HepG2 (cell line): ENCODE results near the gene TLR5. TPM values are rescaled to one million over a fixed set of nuclear protein-coding genes. Genes with fewer than 3 reads are reported as not detected.

Experiments used
- CBX2 ChIP-seq, 2 experiments: fragments of 200-600 bp in 1 of 2; sonication (generic); formaldehyde crosslinking in 1 of 2; IDR thresholded peaks; 2 replicates each; pipeline versions ENCODE4 v1.7.0 to v1.8.1; 2018 to 2022; ENCODE audit warnings: low read depth in 2 of 2, low read length in 1 of 2, mild to moderate bottlenecking in 1 of 2, missing genetic modification reagents in 1 of 2
- CREM ChIP-seq, 2 experiments: sonication (generic) in 1 of 2; formaldehyde crosslinking in 1 of 2; IDR thresholded peaks; 2 replicates each; pipeline versions ENCODE4 v1.4.0 to v1.6.1; 2016 to 2020; ENCODE audit warnings: antibody characterized with exemption in 1 of 2, mild to moderate bottlenecking in 1 of 2, missing genetic modification reagents in 1 of 2
- JDP2 ChIP-seq: sonication (generic); formaldehyde crosslinking; IDR thresholded peaks from 2 replicates; pipeline ENCODE4 v1.8.1; 2022; ENCODE audit warnings: missing genetic modification reagents, borderline replicate concordance
- KDM3A ChIP-seq: IDR thresholded peaks from 2 replicates; pipeline ENCODE4 v1.6.1; 2018; ENCODE audit warnings: low read depth, missing compliant biosample characterization
- PLRG1 ChIP-seq: fragments of 450-650 bp; conservative IDR thresholded peaks from 2 replicates; pipeline ENCODE4 v1.6.1; 2016
- RNF2 ChIP-seq: fragments of 450-650 bp; conservative IDR thresholded peaks from 2 replicates; pipeline ENCODE4 v1.6.1; 2016; ENCODE audit warnings: low read depth
- SNAPC4 ChIP-seq: sonication (generic); formaldehyde crosslinking; IDR thresholded peaks from 2 replicates; pipeline ENCODE4 v1.4.0; 2020; ENCODE audit warnings: mild to moderate bottlenecking, missing genetic modification reagents
- STAG1 ChIP-seq: sonication (generic); formaldehyde crosslinking; IDR thresholded peaks from 2 replicates; pipeline ENCODE4 v1.4.0; 2020; ENCODE audit warnings: missing genetic modification reagents
- TARDBP ChIP-seq: sonication (generic); formaldehyde crosslinking; IDR thresholded peaks from 2 replicates; pipeline ENCODE4 v1.8.0; 2022; ENCODE audit warnings: mild to moderate bottlenecking, missing genetic modification reagents
- USF2 ChIP-seq, 2 experiments: sonication (generic) in 1 of 2; formaldehyde crosslinking in 1 of 2; IDR thresholded peaks; 2 replicates each; pipeline versions ENCODE4 v1.5.1 to v1.6.1; 2011 to 2020; ENCODE audit warnings: borderline replicate concordance in 1 of 2, low read depth in 1 of 2, low read length in 1 of 2, mild to moderate bottlenecking in 1 of 2, missing genetic modification reagents in 1 of 2, moderate library complexity in 1 of 2
- ZNF101 ChIP-seq: sonication (generic); formaldehyde crosslinking; IDR thresholded peaks from 2 replicates; pipeline ENCODE4 v1.4.0; 2020; ENCODE audit warnings: mild to moderate bottlenecking, low read depth, missing genetic modification reagents, borderline replicate concordance
- ZNF121 ChIP-seq: sonication (generic); formaldehyde crosslinking; IDR thresholded peaks from 2 replicates; pipeline ENCODE4 v1.5.0; 2020; ENCODE audit warnings: mild to moderate bottlenecking, missing genetic modification reagents
- ZNF205 ChIP-seq: IDR thresholded peaks from 2 replicates; pipeline ENCODE4 v1.6.1; 2018; ENCODE audit warnings: missing biosample characterization, missing genetic modification reagents
- ZNF329 ChIP-seq: sonication (generic); formaldehyde crosslinking; IDR thresholded peaks from 2 replicates; pipeline ENCODE4 v1.9.0; 2021; ENCODE audit warnings: low read depth, mild to moderate bottlenecking, missing genetic modification reagents
- ZNF556 ChIP-seq: sonication (generic); formaldehyde crosslinking; IDR thresholded peaks from 2 replicates; pipeline ENCODE4 v1.4.0; 2020; ENCODE audit warnings: mild to moderate bottlenecking, missing genetic modification reagents, borderline replicate concordance
- ZNF558 ChIP-seq: sonication (generic); formaldehyde crosslinking; IDR thresholded peaks from 2 replicates; pipeline ENCODE4 v1.9.0; 2022; ENCODE audit warnings: mild to moderate bottlenecking, missing genetic modification reagents, borderline replicate concordance
- ZNF577 ChIP-seq: sonication (generic); formaldehyde crosslinking; IDR thresholded peaks from 2 replicates; pipeline ENCODE4 v1.4.0; 2020; ENCODE audit warnings: mild to moderate bottlenecking, low read depth, missing genetic modification reagents, borderline replicate concordance
- ZNF678 ChIP-seq: sonication (generic); formaldehyde crosslinking; IDR thresholded peaks from 2 replicates; pipeline ENCODE4 v1.4.0; 2020; ENCODE audit warnings: mild to moderate bottlenecking, missing genetic modification reagents
- ZNF709 ChIP-seq: sonication (generic); formaldehyde crosslinking; IDR thresholded peaks from 2 replicates; pipeline ENCODE4 v1.5.0; 2020; ENCODE audit warnings: mild to moderate bottlenecking, missing genetic modification reagents
- ZNF713 ChIP-seq: sonication (generic); formaldehyde crosslinking; IDR thresholded peaks from 2 replicates; pipeline ENCODE4 v1.4.0; 2020; ENCODE audit warnings: mild to moderate bottlenecking, missing genetic modification reagents
- ZNF776 ChIP-seq: sonication (generic); formaldehyde crosslinking; IDR thresholded peaks from 2 replicates; pipeline ENCODE4 v1.4.0; 2020; ENCODE audit warnings: mild to moderate bottlenecking, missing genetic modification reagents
- ZNF780A ChIP-seq: sonication (generic); formaldehyde crosslinking; IDR thresholded peaks from 2 replicates; pipeline ENCODE4 v1.8.0; 2022; ENCODE audit warnings: mild to moderate bottlenecking, missing genetic modification reagents, moderate library complexity
- polyA plus RNA-seq, 8 experiments: library from polyadenylated mRNA; depleted of rRNA in 3 of 8; stranded (reverse) in 7 of 8; unstranded in 1 of 8; fragments of >200 nt; fragmentation: Illumina TruSeq in 4 of 8; extraction: Trizol in 4 of 8; gene quantifications; 2 replicates each; pipeline versions ENCODE4 v1.2.1 to v1.2.3, GENCODE V29; 2011 to 2016; ENCODE audit warnings: low read depth in 4 of 8, missing spikeins in 1 of 8, mixed read lengths in 1 of 8; ENCODE audit not compliant: insufficient read depth in 1 of 8
- total RNA-seq, 5 experiments: library from RNA; depleted of rRNA; stranded (reverse); fragments of >200 nt; fragmentation: Illumina TruSeq; extraction: Trizol; gene quantifications; 2 replicates each; pipeline ENCODE4 v1.2.3, GENCODE V29; 2016; ENCODE audit warnings: low read depth in 1 of 5

The TLR5 gene
- total and polyA plus RNA-seq, 2 of the 13 experiments (the other 11 are each of a cell fraction or from before 2014, with no cell fraction given): not detected

GRCh38 chr1:223129229-223129901 lies 13.7 kb downstream of the TLR5 start (continued):
- TF ChIP-seq USF2 (IDR thresholded peaks at IDR 0.05; ENCODE audit: low read depth, low read length) (no peak), USF2 (CRISPR knock-in tag; IDR thresholded peaks at IDR 0.05; ENCODE audit: borderline replicate concordance) (no peak), ZNF678 (CRISPR knock-in tag) (no peak), TARDBP (CRISPR knock-in tag) (peak; percentile 23; the same call in 1 of the 2 replicates), JDP2 (CRISPR knock-in tag) (no peak), ZNF556 (CRISPR knock-in tag) (no peak), ZNF776 (CRISPR knock-in tag) (no peak), CREM (IDR thresholded peaks at IDR 0.05) (no peak), CREM (CRISPR knock-in tag; IDR thresholded peaks at IDR 0.05) (no peak), ZNF709 (CRISPR knock-in tag) (no peak), CBX2 (IDR thresholded peaks at IDR 0.05; ENCODE audit: low read depth, low read length) (no peak), CBX2 (CRISPR knock-in tag; IDR thresholded peaks at IDR 0.05; ENCODE audit: low read depth) (no peak), ZNF121 (CRISPR knock-in tag) (no peak), SNAPC4 (CRISPR knock-in tag) (no peak), KDM3A (no peak), PLRG1 (no peak), RNF2 (0 out of 2 replicates have a peak, but pooled peaks have one; percentile 41), ZNF558 (CRISPR knock-in tag) (no peak), ZNF329 (CRISPR knock-in tag) (no peak), ZNF577 (no peak), STAG1 (CRISPR knock-in tag) (peak; percentile 48), ZNF780A (CRISPR knock-in tag) (no peak), ZNF713 (CRISPR knock-in tag) (no peak), ZNF101 (CRISPR knock-in tag) (no peak), ZNF205 (CRISPR knock-in tag) (no peak)
